ENCODE measurements around the gene PRAME.

GRCh38 chr22:22574361-22574760 is 15.3 kb upstream of the PRAME start:
- TF ChIP-seq RFX5 (IDR thresholded peaks at IDR 0.05; ENCODE audit: low read depth, low read length) (no peak), POLR2AphosphoS5 (IDR thresholded peaks at IDR 0.05; ENCODE audit: low read length) (no peak), ETV6 (conservative IDR thresholded peaks at IDR 0.05 in 1 of 2, IDR thresholded peaks at IDR 0.05 in 1 of 2; ENCODE audit: borderline replicate concordance in 1 of 2, low read depth in 1 of 2) (no peak), RBBP5 (conservative IDR thresholded peaks at IDR 0.05) (no peak)
- TF ChIP-seq, protein P1, sequence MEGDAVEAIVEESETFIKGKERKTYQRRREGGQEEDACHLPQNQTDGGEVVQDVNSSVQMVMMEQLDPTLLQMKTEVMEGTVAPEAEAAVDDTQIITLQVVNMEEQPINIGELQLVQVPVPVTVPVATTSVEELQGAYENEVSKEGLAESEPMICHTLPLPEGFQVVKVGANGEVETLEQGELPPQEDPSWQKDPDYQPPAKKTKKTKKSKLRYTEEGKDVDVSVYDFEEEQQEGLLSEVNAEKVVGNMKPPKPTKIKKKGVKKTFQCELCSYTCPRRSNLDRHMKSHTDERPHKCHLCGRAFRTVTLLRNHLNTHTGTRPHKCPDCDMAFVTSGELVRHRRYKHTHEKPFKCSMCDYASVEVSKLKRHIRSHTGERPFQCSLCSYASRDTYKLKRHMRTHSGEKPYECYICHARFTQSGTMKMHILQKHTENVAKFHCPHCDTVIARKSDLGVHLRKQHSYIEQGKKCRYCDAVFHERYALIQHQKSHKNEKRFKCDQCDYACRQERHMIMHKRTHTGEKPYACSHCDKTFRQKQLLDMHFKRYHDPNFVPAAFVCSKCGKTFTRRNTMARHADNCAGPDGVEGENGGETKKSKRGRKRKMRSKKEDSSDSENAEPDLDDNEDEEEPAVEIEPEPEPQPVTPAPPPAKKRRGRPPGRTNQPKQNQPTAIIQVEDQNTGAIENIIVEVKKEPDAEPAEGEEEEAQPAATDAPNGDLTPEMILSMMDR (IDR thresholded peaks at IDR 0.05 in 2 of 3, conservative IDR thresholded peaks at IDR 0.05 in 1 of 3; ENCODE audit: control insufficient read depth in 2 of 3, extremely low read depth in 1 of 3, insufficient read depth in 1 of 3, low read depth in 3 of 3, low read length in 3 of 3): no peak

Data from GM12878 (cell line).